CD4-positive, alpha-beta T cell (primary cell): ENCODE measurements around the gene KCNH2. TPM values are rescaled to one million over a fixed set of nuclear protein-coding genes. Genes with fewer than 3 reads are reported as not detected.

Source experiments
- ATAC-seq: fragments of 200-7000 bp; cut with Tn5 transposase; one replicate; pipeline ENCODE4 v1.10.0; 2022; ENCODE audit warnings: mild to moderate bottlenecking; ENCODE audit not compliant: poor library complexity
- CTCF ChIA-PET: fragments of 350-600 bp; sonication (Branson Sonifier 250); formaldehyde crosslinking; loops from one replicate; lab custom pipeline; 2021; ENCODE audit warnings: antibody characterized with exemption, inconsistent platforms; lab: Charles Lee
- POLR2A ChIA-PET: fragments of 350-600 bp; sonication (Branson Sonifier 250); formaldehyde crosslinking; loops from one replicate; lab custom pipeline; 2021; ENCODE audit warnings: antibody characterized with exemption, inconsistent platforms; lab: Charles Lee
- DNase-seq, 14 experiments: peaks; one replicate each; pipeline ENCODE4 v3.0.0-alpha.2; 2013 to 2020; ENCODE audit warnings: mixed read lengths in 2 of 14
- H3K27ac ChIP-seq, 2 donors: one replicate each; pipeline versions ENCODE4 v1.5.1 to v1.7.0; 2013; ENCODE audit warnings: low read length in 2 of 2, low read depth in 1 of 2, mild to moderate bottlenecking in 1 of 2
- H3K27me3 ChIP-seq, 2 experiments: 1 replicate in 1 of 2; 2 replicates in 1 of 2; pipeline versions ENCODE4 v1.6.1 to v1.7.0; 2013; ENCODE audit warnings: low read length in 2 of 2, control low read depth in 1 of 2, mild to moderate bottlenecking in 1 of 2, moderate library complexity in 1 of 2; ENCODE audit not compliant: insufficient read depth in 2 of 2, control insufficient read depth in 1 of 2
- H3K36me3 ChIP-seq: one replicate; pipeline ENCODE4 v1.6.1; 2013; ENCODE audit warnings: low read length, control low read depth; ENCODE audit not compliant: insufficient read depth
- H3K4me1 ChIP-seq: one replicate; pipeline ENCODE4 v1.6.1; 2013; ENCODE audit warnings: low read length, control low read depth; ENCODE audit not compliant: insufficient read depth
- H3K4me3 ChIP-seq: one replicate; pipeline ENCODE4 v1.5.1; 2013; ENCODE audit warnings: mild to moderate bottlenecking, low read length, moderate library complexity
- H3K9me3 ChIP-seq, 2 experiments: 1 replicate in 1 of 2; 2 replicates in 1 of 2; pipeline versions ENCODE4 v1.6.1 to v1.7.0; 2013; ENCODE audit warnings: low read length in 2 of 2, mild to moderate bottlenecking in 2 of 2, control low read depth in 1 of 2, moderate library complexity in 1 of 2; ENCODE audit not compliant: control insufficient read depth in 1 of 2, insufficient read depth in 1 of 2
- H3K27ac Mint-ChIP-seq: one replicate; pipeline ENCODE4 v1.8.0; 2020; ENCODE audit warnings: mixed read lengths
- H3K27me3 Mint-ChIP-seq: one replicate; pipeline ENCODE4 v1.8.0; 2021; ENCODE audit warnings: mixed read lengths
- H3K36me3 Mint-ChIP-seq: one replicate; pipeline ENCODE4 v1.8.0; 2021; ENCODE audit warnings: low read depth, mixed read lengths
- H3K4me1 Mint-ChIP-seq: one replicate; pipeline ENCODE4 v1.8.0; 2021; ENCODE audit warnings: low read depth, mixed read lengths
- H3K4me3 Mint-ChIP-seq: one replicate; pipeline ENCODE4 v1.8.0; 2020; ENCODE audit warnings: mild to moderate bottlenecking, mixed read lengths
- H3K9me3 Mint-ChIP-seq: one replicate; pipeline ENCODE4 v1.8.0; 2020; ENCODE audit warnings: mixed read lengths
- CTCF ChIP-seq: fragments of 200-600 bp; IDR thresholded peaks from one replicate; pipeline ENCODE4 v1.8.0; 2022; ENCODE audit warnings: antibody characterized with exemption, mild to moderate bottlenecking
- intact Hi-C, 2 experiments: fragments of 100-400 bp; cut with DNase I in 1 of 2; cut with micrococcal nuclease in 1 of 2; formaldehyde crosslinking; loops; one replicate each; pipeline versions ENCODE4 v1.15.1 to v1.9.0; 2023 to 2025; cut with DNase I, micrococcal nuclease
- total RNA-seq, 174 experiments: library from RNA in 2 of 174; stranded (reverse) in 2 of 174; gene quantifications; one replicate each; pipeline ENCODE4 v1.2.3 and lab custom pipeline; 2021 to 2026

Gene KCNH2
- total RNA-seq, 2 experiments from 2014 or later, result 1.9 to 2.3 TPM

- ATAC-seq (no peak), DNase-seq (no peak)
- H3K4me1 Mint-ChIP-seq, result peaks cover 26% of the 10 kb centered on the region
- H3K9me3 Mint-ChIP-seq, result no peaks in the 10 kb centered on the region
- Histone ChIP-seq H3K9me3 (no peaks in the 10 kb centered on the region), H3K4me3 (no peak overlapping the region), H3K4me1 (peaks cover 22% of the 10 kb centered on the region), H3K27ac (no peak overlapping the region), H3K36me3 (no peaks in the 10 kb centered on the region), H3K27me3 (peaks cover 0 to 2% of the 10 kb centered on the region in 2 experiments)
- TF ChIP-seq CTCF, result no peak
- H3K27ac Mint-ChIP-seq, result no peak overlapping the region
- H3K4me3 Mint-ChIP-seq, result no peak overlapping the region
- no peaks in the 10 kb centered on the region for H3K27me3 Mint-ChIP-seq
- ChIA-PET POLR2A (no interaction called here), CTCF (interaction anchor here (1.2 to 1.3 kb wide), 2 partner anchors 18 to 50 kb away, joined by 3 read pairs; no protein-coding TSS in a partner anchor)
- no peaks in the 10 kb centered on the region for H3K36me3 Mint-ChIP-seq
- intact Hi-C loops, result no loop called here
Measured at GRCh38 chr7:150968056-150968733, 9.9 kb downstream of the KCNH2 start.

GRCh38 chr7:150967349-150967748 lies 10.8 kb downstream of the KCNH2 start:
- no peaks in the 10 kb centered on the region for H3K36me3 ChIP-seq

GRCh38 chr7:150966002-150966401 lies 12.1 kb downstream of the KCNH2 start:
- Mint-ChIP-seq H3K4me1 (peaks cover 21% of the 10 kb centered on the region), H3K36me3 (no peaks in the 10 kb centered on the region), H3K9me3 (no peaks in the 10 kb centered on the region), H3K4me3 (no peak overlapping the region), H3K27me3 (peaks cover 4% of the 10 kb centered on the region), H3K27ac (no peak overlapping the region)
- ChIA-PET POLR2A (no interaction called here), CTCF (no interaction called here)
- H3K36me3 ChIP-seq, result no peaks in the 10 kb centered on the region
- DNase-seq (no peak), ATAC-seq (no peak)
- no peaks in the 10 kb centered on the region for H3K9me3 ChIP-seq
- peaks cover 21% of the 10 kb centered on the region for H3K4me1 ChIP-seq
- intact Hi-C loops, result no loop called here
- H3K4me3 ChIP-seq, result no peak overlapping the region
- H3K27me3 ChIP-seq, result peaks cover 0 to 2% of the 10 kb centered on the region in 2 experiments
- TF ChIP-seq CTCF, result no peak
- no peak overlapping the region for H3K27ac ChIP-seq

More at GRCh38 chr7:150967349-150967748, 10.8 kb downstream of the KCNH2 start:
- Histone ChIP-seq H3K4me1 (peaks cover 22% of the 10 kb centered on the region), H3K4me3 (no peak overlapping the region), H3K9me3 (no peaks in the 10 kb centered on the region), H3K27ac (no peak overlapping the region), H3K27me3 (peaks cover 0 to 2% of the 10 kb centered on the region in 2 experiments)
- ChIA-PET CTCF (no interaction called here), POLR2A (no interaction called here)
- Mint-ChIP-seq H3K4me1 (peaks cover 22% of the 10 kb centered on the region), H3K36me3 (no peaks in the 10 kb centered on the region), H3K4me3 (no peak overlapping the region), H3K27ac (no peak overlapping the region), H3K9me3 (no peaks in the 10 kb centered on the region), H3K27me3 (peaks cover 4% of the 10 kb centered on the region)
- ATAC-seq (no peak), DNase-seq (no peak)
- intact Hi-C loops, result no loop called here
- TF ChIP-seq CTCF, result no peak
